Measurements from ENCODE around the gene ABCA2. TPM values are rescaled to one million over a fixed set of nuclear protein-coding genes. Genes with fewer than 3 reads are reported as not detected.
A peak's percentile ranks its signal among the peaks of the same experiment; 100 is the strongest.

ABCA2 gene
- total and polyA plus RNA-seq, 2 donors from 2014 or later = 39.2 to 72.1 TPM

GRCh38 chr9:136991993-136992818 is 35.8 kb downstream of the ABCA2 start, which contains the start of gene PAXX:
Gene PAXX, plus strand, starts transcription at chr9:136992422. Its CDS starts 22 bp downstream, at chr9:136992444.
- no peaks in the 10 kb centered on the region for H3K9me3 ChIP-seq (ENCODE audit: control insufficient read depth in 2 of 3, insufficient read depth in 1 of 3, low read length in 3 of 3)
- no peaks in the 10 kb centered on the region for H3K27me3 ChIP-seq (ENCODE audit: control insufficient read depth, insufficient read depth, low read length)
- H3K36me3 ChIP-seq (ENCODE audit: control insufficient read depth in 2 of 3, insufficient read depth in 3 of 3, low read length in 3 of 3) = peaks cover 0 to 5% (median 0%) of the 10 kb centered on the region in 3 donors
- peak within 1 kb of the TSS; percentile 18 to 73 (median 65) for H3K9ac ChIP-seq (ENCODE audit: low read length in 3 of 3)
- TF ChIP-seq CTCF (IDR thresholded peaks at IDR 0.05; ENCODE audit: borderline replicate concordance, extremely low read depth, insufficient read depth) = no peak
- DNase-seq = peak; percentile 92 to 98 (median 95)
- peak within 1 kb of the TSS; percentile 51 to 53 for H3K27ac ChIP-seq (ENCODE audit: low read depth in 2 of 2, low read length in 2 of 2)
- intact Hi-C loops (cut with DNase I) = no loop called here
- peaks cover 0 to 16% (median 10%) of the 10 kb centered on the region in 3 donors for H3K4me1 ChIP-seq (ENCODE audit: control insufficient read depth in 2 of 3, insufficient read depth in 2 of 3, low read depth in 1 of 3, low read length in 3 of 3)
- H3K4me3 ChIP-seq (ENCODE audit: low read length in 3 of 3) = peak within 1 kb of the TSS; percentile 51 to 77 (median 77)
- FAIRE-seq = no peak

- Histone ChIP-seq H3K9me3 (ENCODE audit: control insufficient read depth in 2 of 3, insufficient read depth in 1 of 3, low read length in 3 of 3) (no peaks in the 10 kb centered on the region), H3K4me1 (ENCODE audit: control insufficient read depth in 2 of 3, insufficient read depth in 2 of 3, low read depth in 1 of 3, low read length in 3 of 3) (peaks cover 0 to 7% (median 7%) of the 10 kb centered on the region in 3 donors), H3K27me3 (ENCODE audit: control insufficient read depth, insufficient read depth, low read length) (peaks cover 2% of the 10 kb centered on the region), H3K4me3 (ENCODE audit: low read length in 3 of 3) (no peak overlapping the region), H3K36me3 (ENCODE audit: control insufficient read depth in 2 of 3, insufficient read depth in 3 of 3, low read length in 3 of 3) (peaks cover 0 to 5% (median 0%) of the 10 kb centered on the region in 3 donors), H3K27ac (ENCODE audit: low read depth in 2 of 2, low read length in 2 of 2) (no peak overlapping the region), H3K9ac (ENCODE audit: low read length in 3 of 3) (no peak overlapping the region)
- intact Hi-C loops (cut with DNase I) = no loop called here
- DNase-seq = no peak
- TF ChIP-seq CTCF (IDR thresholded peaks at IDR 0.05; ENCODE audit: borderline replicate concordance, extremely low read depth, insufficient read depth) = no peak
- FAIRE-seq = no peak
Measured at GRCh38 chr9:136990242-136990911, 37.7 kb downstream of the ABCA2 start.

GRCh38 chr9:136988872-136989271 is 39.2 kb downstream of the ABCA2 start:
- Histone ChIP-seq H3K4me3 (ENCODE audit: low read length in 3 of 3) (no peak overlapping the region), H3K9ac (ENCODE audit: low read length in 3 of 3) (no peak overlapping the region), H3K27me3 (ENCODE audit: control insufficient read depth, insufficient read depth, low read length) (peaks cover 4% of the 10 kb centered on the region), H3K4me1 (ENCODE audit: control insufficient read depth in 2 of 3, insufficient read depth in 2 of 3, low read depth in 1 of 3, low read length in 3 of 3) (peaks cover 0 to 7% (median 7%) of the 10 kb centered on the region in 3 donors), H3K27ac (ENCODE audit: low read depth in 2 of 2, low read length in 2 of 2) (no peak overlapping the region), H3K36me3 (ENCODE audit: control insufficient read depth in 2 of 3, insufficient read depth in 3 of 3, low read length in 3 of 3) (peaks cover 0 to 5% (median 1%) of the 10 kb centered on the region in 3 donors), H3K9me3 (ENCODE audit: control insufficient read depth in 2 of 3, insufficient read depth in 1 of 3, low read length in 3 of 3) (no peaks in the 10 kb centered on the region)
- no peak for DNase-seq
- intact Hi-C loops (cut with DNase I) = no loop called here
- FAIRE-seq = no peak
- no peak for TF ChIP-seq CTCF (IDR thresholded peaks at IDR 0.05; ENCODE audit: borderline replicate concordance, extremely low read depth, insufficient read depth)

Measured in kidney (tissue), 14 donors.